SK-N-SH treated with all-trans-retinoic acid at 6 μM for 48 hours (cell line): Measurements from ENCODE around the gene SLC39A13.

Experiments
- ATAC-seq: fragments of 200-7000 bp; cut with Tn5 transposase; 3 replicates; pipeline ENCODE4 v1.9.1; 2020; ENCODE audit warnings: mild to moderate bottlenecking, moderate library complexity
- ARNTL ChIP-seq: fragments of 450-650 bp; formaldehyde crosslinking; IDR thresholded peaks from 2 replicates; pipeline ENCODE4 v1.5.0; 2020; ENCODE audit warnings: low read depth, mild to moderate bottlenecking, moderate library complexity, borderline replicate concordance
- BACH2 ChIP-seq: fragments of 250-450 bp; sonication (Bioruptor Pico); IDR thresholded peaks from 2 replicates; pipeline ENCODE4 v1.9.0; 2021; ENCODE audit warnings: mild to moderate bottlenecking, borderline replicate concordance
- CREB5 ChIP-seq: fragments of 250-450 bp; sonication (Bioruptor Pico); IDR thresholded peaks from 2 replicates; pipeline ENCODE4 v1.5.1; 2020; ENCODE audit warnings: low read depth, mild to moderate bottlenecking, moderate library complexity
- CSRNP3 ChIP-seq: fragments of 250-450 bp; sonication (Bioruptor Pico); IDR thresholded peaks from 2 replicates; pipeline ENCODE4 v1.5.1; 2021; ENCODE audit warnings: mild to moderate bottlenecking, moderate library complexity
- ESRRG ChIP-seq: fragments of 250-450 bp; sonication (Bioruptor Pico); IDR thresholded peaks from 2 replicates; pipeline ENCODE4 v1.6.1; 2021; ENCODE audit warnings: mild to moderate bottlenecking
- ISL1 ChIP-seq: fragments of 250-450 bp; sonication (Bioruptor Pico); IDR thresholded peaks from 2 replicates; pipeline ENCODE4 v2.1.2; 2022; ENCODE audit warnings: mild to moderate bottlenecking, moderate library complexity
- OSR1 ChIP-seq: fragments of 250-450 bp; sonication (Bioruptor Pico); IDR thresholded peaks from 2 replicates; pipeline ENCODE4 v1.8.0; 2022; ENCODE audit warnings: moderate library complexity, mild to moderate bottlenecking, inconsistent platforms
- PATZ1 ChIP-seq: fragments of 250-450 bp; sonication (Bioruptor Pico); IDR thresholded peaks from 2 replicates; pipeline ENCODE4 v1.8.0; 2020; ENCODE audit warnings: mild to moderate bottlenecking, moderate library complexity, borderline replicate concordance
- POU6F1 ChIP-seq: fragments of 250-450 bp; sonication (Bioruptor Pico); IDR thresholded peaks from 2 replicates; pipeline ENCODE4 v1.8.0; 2021; ENCODE audit warnings: low read depth, mild to moderate bottlenecking, moderate library complexity, borderline replicate concordance
- PPARA ChIP-seq: fragments of 250-450 bp; sonication (Bioruptor Pico); IDR thresholded peaks from 2 replicates; pipeline ENCODE4 v1.5.0; 2020; ENCODE audit warnings: mild to moderate bottlenecking, borderline replicate concordance
- RARB ChIP-seq: fragments of 250-450 bp; sonication (Bioruptor Pico); IDR thresholded peaks from 2 replicates; pipeline ENCODE4 v1.8.0; 2021; ENCODE audit warnings: mild to moderate bottlenecking, moderate library complexity
- TCF4 ChIP-seq: fragments of 250-450 bp; sonication (Bioruptor Pico); IDR thresholded peaks from 2 replicates; pipeline ENCODE4 v1.8.0; 2021; ENCODE audit warnings: mild to moderate bottlenecking, moderate library complexity, borderline replicate concordance
- TOX ChIP-seq: fragments of 250-450 bp; sonication (Bioruptor Pico); IDR thresholded peaks from 2 replicates; pipeline ENCODE4 v1.8.0; 2021; ENCODE audit warnings: mild to moderate bottlenecking, moderate library complexity, borderline replicate concordance
- TSHZ2 ChIP-seq: fragments of 250-450 bp; sonication (Bioruptor Pico); IDR thresholded peaks from 2 replicates; pipeline ENCODE4 v1.5.0; 2020; ENCODE audit warnings: mild to moderate bottlenecking, moderate library complexity
- ZFP3 ChIP-seq: fragments of 250-450 bp; sonication (Bioruptor Pico); IDR thresholded peaks from 2 replicates; pipeline ENCODE4 v1.5.0; 2020; ENCODE audit warnings: mild to moderate bottlenecking, moderate library complexity
- ZFP30 ChIP-seq: fragments of 450-650 bp; formaldehyde crosslinking; IDR thresholded peaks from 2 replicates; pipeline ENCODE4 v1.5.0; 2022; ENCODE audit warnings: mild to moderate bottlenecking, moderate library complexity

The SLC39A13 gene

GRCh38 chr11:47426062-47426956, 17.9 kb downstream of the SLC39A13 start, which contains the start of gene PSMC3:
Gene PSMC3 (minus strand): TSS chr11:47426439. CDS start chr11:47426279, 160 bp downstream.
- peak; percentile 95 for ATAC-seq
- TF ChIP-seq CREB5 (CRISPR knock-in tag), result no peak
- TF ChIP-seq ESRRG (CRISPR knock-in tag), result no peak
- TF ChIP-seq ARNTL (CRISPR knock-in tag), result no peak
- no peak for TF ChIP-seq CSRNP3
- TF ChIP-seq ISL1 (CRISPR knock-in tag), result no peak
- TF ChIP-seq BACH2 (CRISPR knock-in tag), result no peak
- TF ChIP-seq TCF4 (CRISPR knock-in tag), result no peak
- no peak for TF ChIP-seq PPARA (CRISPR knock-in tag)
- TF ChIP-seq PATZ1, result no peak
- TF ChIP-seq TSHZ2 (CRISPR knock-in tag), result no peak
- no peak for TF ChIP-seq ZFP3

GRCh38 chr11:47430524-47430923, 22.1 kb downstream of the SLC39A13 start:
- ATAC-seq, result no peak
- TF ChIP-seq TSHZ2 (CRISPR knock-in tag) (no peak), TCF4 (CRISPR knock-in tag) (no peak), ZFP30 (CRISPR knock-in tag) (no peak), CREB5 (CRISPR knock-in tag) (no peak), ISL1 (CRISPR knock-in tag) (no peak), OSR1 (no peak), POU6F1 (CRISPR knock-in tag) (no peak), TOX (no peak), RARB (CRISPR knock-in tag) (no peak)
- TF ChIP-seq, all 23 proteins: peak for 0
